GM20000 (cell line): ENCODE results near the gene GNAQ.

Experiments used
- DNase-seq: peaks from one replicate; pipeline ENCODE4 v3.0.0; 2012; ENCODE audit warnings: low spot score
- TF ChIP-seq, protein P1 (sequence below): IDR thresholded peaks from 2 replicates; pipeline ENCODE4 v1.5.1; 2012; ENCODE audit warnings: mild to moderate bottlenecking, control low read depth; ENCODE audit errors: extremely low read depth, missing control alignments

GNAQ gene

DNA sequence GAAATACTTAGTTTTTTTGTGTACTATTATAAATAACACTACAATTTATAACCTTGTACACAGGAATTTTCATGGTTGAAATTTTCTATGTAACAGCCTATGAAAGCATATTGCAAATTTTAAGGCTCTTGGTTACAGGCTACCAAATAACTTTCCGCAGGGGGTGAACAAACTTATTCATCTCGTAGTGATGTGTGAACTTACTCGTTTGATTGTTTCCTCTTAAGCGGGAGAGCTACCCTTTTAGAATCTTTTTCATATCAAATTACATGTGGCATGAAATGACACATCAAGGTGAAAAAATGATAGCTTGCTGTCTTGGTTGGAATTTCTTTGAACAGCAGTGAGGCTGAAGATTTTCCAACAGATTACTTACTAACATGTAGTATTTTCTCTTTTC lies 292.7 kb downstream of the GNAQ start:
- no peak for DNase-seq
- TF ChIP-seq, protein P1, sequence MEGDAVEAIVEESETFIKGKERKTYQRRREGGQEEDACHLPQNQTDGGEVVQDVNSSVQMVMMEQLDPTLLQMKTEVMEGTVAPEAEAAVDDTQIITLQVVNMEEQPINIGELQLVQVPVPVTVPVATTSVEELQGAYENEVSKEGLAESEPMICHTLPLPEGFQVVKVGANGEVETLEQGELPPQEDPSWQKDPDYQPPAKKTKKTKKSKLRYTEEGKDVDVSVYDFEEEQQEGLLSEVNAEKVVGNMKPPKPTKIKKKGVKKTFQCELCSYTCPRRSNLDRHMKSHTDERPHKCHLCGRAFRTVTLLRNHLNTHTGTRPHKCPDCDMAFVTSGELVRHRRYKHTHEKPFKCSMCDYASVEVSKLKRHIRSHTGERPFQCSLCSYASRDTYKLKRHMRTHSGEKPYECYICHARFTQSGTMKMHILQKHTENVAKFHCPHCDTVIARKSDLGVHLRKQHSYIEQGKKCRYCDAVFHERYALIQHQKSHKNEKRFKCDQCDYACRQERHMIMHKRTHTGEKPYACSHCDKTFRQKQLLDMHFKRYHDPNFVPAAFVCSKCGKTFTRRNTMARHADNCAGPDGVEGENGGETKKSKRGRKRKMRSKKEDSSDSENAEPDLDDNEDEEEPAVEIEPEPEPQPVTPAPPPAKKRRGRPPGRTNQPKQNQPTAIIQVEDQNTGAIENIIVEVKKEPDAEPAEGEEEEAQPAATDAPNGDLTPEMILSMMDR: no peak

DNA sequence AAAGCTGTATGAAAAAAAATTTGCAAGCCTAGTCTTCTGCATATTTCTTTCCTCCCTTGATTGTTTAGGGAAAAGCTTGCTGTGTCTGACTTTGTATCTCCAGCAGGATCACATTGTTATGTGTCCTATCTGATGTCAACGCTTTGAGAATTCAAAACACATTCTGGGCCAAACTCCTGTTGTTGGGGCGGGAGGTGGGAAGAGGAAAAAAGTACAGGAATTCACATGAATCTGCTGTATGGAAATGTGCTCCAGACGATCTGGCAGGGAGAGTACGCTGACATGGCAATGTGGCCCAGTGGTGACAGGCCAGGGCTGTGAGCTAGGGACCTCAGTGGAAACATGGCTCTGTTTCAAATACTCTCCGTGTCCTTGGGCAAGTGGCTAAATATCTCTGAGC lies 296.1 kb downstream of the GNAQ start:
- DNase-seq: no peak
- TF ChIP-seq, protein P1: no peak

DNA sequence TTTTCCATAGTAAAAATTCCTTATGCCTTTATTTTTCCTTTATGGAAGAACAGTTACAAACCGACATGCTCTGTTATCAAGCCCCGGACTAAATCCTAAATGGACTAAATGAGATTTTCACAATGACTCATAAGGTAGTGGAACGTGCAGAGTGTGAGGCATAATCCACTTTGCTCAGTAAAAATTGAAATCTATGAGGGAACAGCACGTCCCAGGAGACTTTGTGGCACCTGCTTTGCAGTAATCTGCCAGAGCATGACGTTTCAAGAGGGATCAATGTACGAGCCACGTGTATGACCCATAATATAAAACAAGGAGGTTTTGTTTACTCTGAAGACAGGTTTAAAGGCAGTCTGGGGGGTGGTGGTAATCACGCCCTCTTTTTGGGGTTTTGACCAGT lies 299.7 kb downstream of the GNAQ start:
- DNase-seq: no peak
- TF ChIP-seq, protein P1: no peak

- no peak for DNase-seq
- TF ChIP-seq, protein P1: no peak
Observed at GRCh38 chr9:77731008-77731698, 300.5 kb downstream of the GNAQ start.

DNA sequence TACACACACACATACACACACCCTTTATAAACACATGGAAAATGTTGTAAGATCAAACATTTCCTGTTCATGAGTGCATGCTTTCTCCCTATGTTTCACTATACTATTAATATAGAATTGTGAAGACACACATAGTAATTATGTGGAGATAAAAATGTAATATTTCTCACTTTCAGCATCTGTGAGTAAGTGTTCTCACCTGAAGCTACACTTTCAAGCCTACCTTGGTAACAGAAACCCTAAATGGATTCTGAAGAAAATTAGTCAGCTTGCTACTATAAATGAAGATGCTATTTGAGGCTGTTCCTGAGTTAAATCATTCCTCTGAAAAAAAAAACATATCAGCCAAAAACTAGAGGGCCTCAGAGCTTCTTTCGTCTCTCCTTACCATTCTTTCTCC lies 302.4 kb downstream of the GNAQ start:
- no peak for DNase-seq
- TF ChIP-seq, protein P1: no peak

- TF ChIP-seq, protein P1: no peak
- no peak for DNase-seq
Observed at GRCh38 chr9:77726814-77727213, 304.8 kb downstream of the GNAQ start.

GRCh38 chr9:77726289-77726688 lies 305.3 kb downstream of the GNAQ start:
- TF ChIP-seq, protein P1: no peak
- no peak for DNase-seq
